Caco-2 (cell line): ENCODE measurements around the gene PPM1A. TPM values are rescaled to one million over a fixed set of nuclear protein-coding genes. Genes with fewer than 3 reads are reported as not detected.

Experiments
- BruUV-seq: library from RNA; stranded (reverse); fragments of 400-500 nt; replicated peaks from 2 replicates; lab custom pipeline; 2021; lab: Mats Ljungman, UMichigan
- CTCF ChIA-PET: fragments of 300-600 bp; sonication (Branson Sonifier 250); formaldehyde crosslinking; loops from one replicate; lab custom pipeline; 2022; ENCODE audit warnings: antibody characterized with exemption; lab: Charles Lee
- POLR2A ChIA-PET: fragments of 300-600 bp; sonication (Branson Sonifier 250); formaldehyde crosslinking; loops from one replicate; lab custom pipeline; 2022; ENCODE audit warnings: antibody characterized with exemption; lab: Charles Lee
- DNase-seq, 2 experiments: peaks; one replicate each; pipeline versions ENCODE4 v3.0.0 to v3.0.0-alpha.2; 2020 to 2022
- H3K27me3 ChIP-seq: replicated peaks from 2 replicates; pipeline ENCODE4 v1.6.0; 2011; ENCODE audit warnings: low read length; ENCODE audit not compliant: control insufficient read depth, insufficient read depth
- H3K36me3 ChIP-seq: 2 replicates; pipeline ENCODE4 v1.5.1; 2011; ENCODE audit warnings: low read length; ENCODE audit not compliant: control insufficient read depth, insufficient read depth
- H3K4me1 ChIP-seq: fragments of 250-450 bp; sonication (Bioruptor Pico); 2 replicates; pipeline ENCODE4 v1.5.1; 2020; ENCODE audit warnings: mild to moderate bottlenecking
- H3K4me3 ChIP-seq: 2 replicates; pipeline ENCODE4 v1.5.1; 2011; ENCODE audit warnings: low read depth, mild to moderate bottlenecking, control low read depth, low read length
- H3K9me3 ChIP-seq: fragments of 250-450 bp; sonication (Bioruptor Pico); 2 replicates; pipeline ENCODE4 v1.5.1; 2020; ENCODE audit warnings: mild to moderate bottlenecking, moderate library complexity
- H3K27ac Mint-ChIP-seq: one replicate; pipeline ENCODE4 v1.8.0; 2022; ENCODE audit warnings: mixed read lengths; ENCODE audit not compliant: unreplicated experiment
- H3K27me3 Mint-ChIP-seq: one replicate; pipeline ENCODE4 v1.8.0; 2022; ENCODE audit warnings: mixed read lengths; ENCODE audit not compliant: insufficient read depth, unreplicated experiment
- H3K36me3 Mint-ChIP-seq: one replicate; pipeline ENCODE4 v1.8.0; 2022; ENCODE audit warnings: mild to moderate bottlenecking, mixed read lengths; ENCODE audit not compliant: insufficient read depth, unreplicated experiment
- H3K4me1 Mint-ChIP-seq: one replicate; pipeline ENCODE4 v1.8.0; 2022; ENCODE audit warnings: low read depth, mixed read lengths; ENCODE audit not compliant: unreplicated experiment
- H3K4me3 Mint-ChIP-seq: one replicate; pipeline ENCODE4 v1.8.0; 2022; ENCODE audit warnings: mild to moderate bottlenecking, moderate library complexity, mixed read lengths; ENCODE audit not compliant: unreplicated experiment
- H3K9me3 Mint-ChIP-seq: one replicate; pipeline ENCODE4 v1.8.0; 2022; ENCODE audit warnings: mixed read lengths; ENCODE audit not compliant: unreplicated experiment
- CTCF ChIP-seq, 2 experiments: fragments of 200-600 bp in 1 of 2; IDR thresholded peaks; 1 replicate in 1 of 2; 2 replicates in 1 of 2; pipeline versions ENCODE4 v1.5.1 to v1.8.0; 2011 to 2022; ENCODE audit warnings: antibody characterized with exemption in 1 of 2, control low read depth in 1 of 2, inconsistent platforms in 1 of 2, low read depth in 1 of 2, low read length in 1 of 2, mild to moderate bottlenecking in 1 of 2, moderate library complexity in 1 of 2; ENCODE audit not compliant: insufficient read depth in 1 of 2, severe bottlenecking in 1 of 2, unreplicated experiment in 1 of 2
- intact Hi-C: fragments of 100-400 bp; cut with micrococcal nuclease; formaldehyde crosslinking; loops from one replicate; pipeline ENCODE4 v1.10.0; 2022; ENCODE audit not compliant: unreplicated experiment
- total RNA-seq: library from RNA; stranded (reverse); gene quantifications from 2 replicates; pipeline ENCODE4 v1.2.3, GENCODE V29; 2022

Gene PPM1A
- total RNA-seq, 1 experiment from 2014 or later, result 35.6 TPM

- H3K27me3 ChIP-seq, result no peaks in the 10 kb centered on the region
- ChIA-PET CTCF (no interaction called here), POLR2A (no interaction called here)
- H3K4me3 ChIP-seq, result no peak overlapping the region
- no peaks in the 10 kb centered on the region for H3K4me1 Mint-ChIP-seq
- H3K9me3 ChIP-seq, result no peaks in the 10 kb centered on the region
- intact Hi-C loops, result no loop called here
- no peaks in the 10 kb centered on the region; the same call in 1 of the 2 replicates for H3K36me3 ChIP-seq
- DNase-seq, result no peak
- no peaks in the 10 kb centered on the region for H3K27me3 Mint-ChIP-seq
- no TSS peak for BruUV-seq
- no peak for TF ChIP-seq CTCF (IDR thresholded peaks at IDR 0.05; ENCODE audit: insufficient read depth in 1 of 2, low read depth in 1 of 2, low read length in 1 of 2, severe bottlenecking in 1 of 2, unreplicated experiment in 1 of 2)
- H3K9me3 Mint-ChIP-seq, result no peaks in the 10 kb centered on the region
- no peak overlapping the region for H3K4me3 Mint-ChIP-seq
- peaks cover 5% of the 10 kb centered on the region for H3K36me3 Mint-ChIP-seq
- no peaks in the 10 kb centered on the region for H3K4me1 ChIP-seq
- H3K27ac Mint-ChIP-seq, result no peak overlapping the region
These were observed 45.5 kb downstream of the PPM1A start for GRCh38 chr14:60294411-60295069.

DNA sequence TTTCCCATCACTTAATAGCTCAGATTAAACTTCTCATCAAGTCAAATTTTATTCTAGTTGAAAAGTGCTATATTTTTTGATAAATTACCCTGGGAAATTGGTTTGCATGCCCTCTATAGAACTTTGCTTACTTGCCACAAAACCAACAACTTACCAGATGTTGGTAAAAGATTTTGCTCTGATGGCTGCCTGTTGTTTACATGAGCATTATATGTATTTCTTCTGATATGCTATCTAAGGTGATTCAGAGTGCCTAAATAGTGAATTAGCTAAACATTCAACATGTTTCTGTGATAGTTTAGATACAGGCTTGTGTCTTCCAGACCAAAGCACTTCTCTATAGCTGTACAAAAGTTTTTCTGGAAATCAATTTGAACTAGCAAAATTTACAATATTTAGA is 51.0 kb downstream of the PPM1A start:
- Histone ChIP-seq H3K27me3 (no peaks in the 10 kb centered on the region), H3K4me3 (no peak overlapping the region), H3K9me3 (no peaks in the 10 kb centered on the region), H3K4me1 (no peaks in the 10 kb centered on the region), H3K36me3 (no peaks in the 10 kb centered on the region)
- no TSS peak for BruUV-seq
- ChIA-PET CTCF (no interaction called here), POLR2A (no interaction called here)
- Mint-ChIP-seq H3K4me1 (peaks cover 13% of the 10 kb centered on the region), H3K9me3 (no peaks in the 10 kb centered on the region), H3K36me3 (peaks cover 8% of the 10 kb centered on the region), H3K27me3 (no peaks in the 10 kb centered on the region), H3K27ac (no peak overlapping the region), H3K4me3 (no peak overlapping the region)
- intact Hi-C loops, result no loop called here
- no peak for TF ChIP-seq CTCF (IDR thresholded peaks at IDR 0.05; ENCODE audit: insufficient read depth in 1 of 2, low read depth in 1 of 2, low read length in 1 of 2, severe bottlenecking in 1 of 2, unreplicated experiment in 1 of 2)
- DNase-seq, result no peak

- no peak overlapping the region for H3K27ac Mint-ChIP-seq
- peaks cover 12% of the 10 kb centered on the region for H3K36me3 Mint-ChIP-seq
- POLR2A ChIA-PET, result no interaction called here
- TF ChIP-seq CTCF (IDR thresholded peaks at IDR 0.05; ENCODE audit: insufficient read depth in 1 of 2, low read depth in 1 of 2, low read length in 1 of 2, severe bottlenecking in 1 of 2, unreplicated experiment in 1 of 2), result no peak
- Histone ChIP-seq H3K27me3 (no peaks in the 10 kb centered on the region), H3K9me3 (no peaks in the 10 kb centered on the region), H3K4me3 (no peak overlapping the region), H3K4me1 (no peaks in the 10 kb centered on the region), H3K36me3 (no peaks in the 10 kb centered on the region)
- H3K9me3 Mint-ChIP-seq, result no peaks in the 10 kb centered on the region
- CTCF ChIA-PET, result no interaction called here
- no peaks in the 10 kb centered on the region for H3K27me3 Mint-ChIP-seq
- intact Hi-C loops, result no loop called here
- no TSS peak for BruUV-seq
- H3K4me1 Mint-ChIP-seq, result peaks cover 13% of the 10 kb centered on the region
- H3K4me3 Mint-ChIP-seq, result no peak overlapping the region
- no peak for DNase-seq
These were observed 52.7 kb downstream of the PPM1A start for GRCh38 chr14:60301685-60302084.
